GM19455 (cell line): ENCODE data around the gene CDKL2.
"Not testable (repeated sequence)": the region's sequence is repeated elsewhere in the genome, so short reads cannot be mapped to it uniquely, and the experiment has no call there.

Experiments
- ATAC-seq: cut with Tn5 transposase; IDR thresholded peaks from one replicate; pipeline ENCODE4 v1.9.1; 2021; ENCODE audit not compliant: unreplicated experiment

The CDKL2 gene

GRCh38 chr4:75555294-75556164 lies 74.8 kb downstream of the CDKL2 start, which contains the start of gene ODAPH:
Gene ODAPH, plus strand, starts transcription at chr4:75556066. Its CDS starts 17 bp downstream, at chr4:75556083.
- peak; percentile 95 for ATAC-seq

DNA sequence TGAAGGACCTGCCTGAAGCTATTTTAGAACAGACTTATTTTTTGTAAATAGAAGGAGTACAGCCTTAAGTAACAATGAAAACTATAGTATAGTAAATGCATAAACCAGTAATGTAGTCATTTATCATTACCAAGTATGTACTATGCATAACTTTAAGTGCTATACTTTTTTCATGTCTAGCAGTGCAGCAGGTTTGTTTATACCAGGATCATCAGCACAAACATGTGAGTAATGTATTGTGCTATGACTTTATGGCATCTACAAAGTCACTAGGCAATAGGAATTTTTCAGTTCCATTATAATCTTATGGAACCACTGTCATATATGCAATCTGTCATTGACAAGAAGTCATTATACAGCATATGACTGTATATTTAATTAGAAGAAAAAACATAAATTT lies 77.9 kb downstream of the CDKL2 start:
- ATAC-seq = no peak

DNA sequence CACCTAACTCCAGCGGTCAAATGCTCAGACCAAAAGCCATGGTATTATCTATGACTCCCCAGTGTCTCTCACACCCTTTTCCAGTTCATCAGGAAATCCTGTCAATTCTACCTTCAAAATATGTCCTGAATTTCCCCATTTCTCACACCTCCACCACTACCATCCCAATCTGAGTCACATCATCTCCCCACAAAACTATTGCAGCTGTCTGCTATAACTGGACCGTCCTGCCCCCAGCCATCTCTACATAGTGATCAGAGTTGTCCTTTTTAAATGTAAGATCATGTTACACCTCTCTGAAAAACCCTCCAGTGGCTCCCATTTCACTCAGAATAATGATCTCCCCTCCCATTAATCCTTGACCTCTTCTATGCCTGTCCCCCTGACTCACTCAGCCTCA lies 81.3 kb downstream of the CDKL2 start:
- ATAC-seq = no peak

GRCh38 chr4:75547647-75548387 lies 82.5 kb downstream of the CDKL2 start:
- no peak for ATAC-seq

- no peak for ATAC-seq
Observed at GRCh38 chr4:75545526-75545925, 84.8 kb downstream of the CDKL2 start.

DNA sequence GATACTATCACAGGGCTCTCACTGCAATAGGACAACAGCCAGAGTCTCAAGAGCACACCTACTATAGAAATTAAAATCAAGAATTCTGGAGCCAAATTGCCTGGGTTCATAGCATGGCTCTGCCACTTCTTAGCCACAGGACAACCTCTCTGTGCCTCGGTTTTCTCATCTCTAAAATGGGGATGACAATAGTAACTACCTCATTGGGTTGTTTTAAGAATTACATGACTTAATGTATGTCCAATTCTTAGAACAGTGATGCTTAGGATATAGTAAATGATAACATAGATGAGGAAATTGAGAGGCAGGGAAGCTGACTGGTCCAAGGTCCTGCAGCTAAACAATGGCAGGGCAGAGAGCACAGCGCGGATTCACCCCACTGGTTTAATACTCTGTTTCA lies 85.5 kb downstream of the CDKL2 start:
- ATAC-seq = no peak

DNA sequence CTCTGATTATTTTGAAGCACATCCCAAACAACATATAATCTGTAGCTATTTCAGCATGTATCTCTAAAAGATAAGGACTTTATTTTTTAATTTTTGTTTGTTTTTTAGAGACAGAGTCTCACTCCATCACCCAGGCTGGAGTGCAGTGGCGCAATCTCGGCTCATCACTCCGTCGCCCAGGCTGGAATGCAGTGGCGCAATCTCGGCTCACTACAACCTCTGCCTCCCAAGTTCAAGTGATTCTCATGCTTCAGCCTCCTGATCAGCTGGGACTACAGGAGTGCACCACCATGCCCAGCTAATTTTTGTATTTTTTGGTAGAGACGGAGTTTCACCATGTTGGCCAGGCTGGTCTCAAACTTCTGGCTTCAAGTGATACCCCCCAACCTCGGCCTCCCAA lies 86.1 kb downstream of the CDKL2 start:
- ATAC-seq = not testable (repeated sequence)

- ATAC-seq = no peak
Observed at GRCh38 chr4:75542824-75543223, 87.5 kb downstream of the CDKL2 start.

- ATAC-seq = not testable (repeated sequence)
Observed at GRCh38 chr4:75537308-75537707, 93.0 kb downstream of the CDKL2 start.

- not testable (repeated sequence) for ATAC-seq
Observed at GRCh38 chr4:75533926-75534325, 96.4 kb downstream of the CDKL2 start.

- not testable (repeated sequence) for ATAC-seq
Observed at GRCh38 chr4:75533339-75533887, 96.9 kb downstream of the CDKL2 start.

DNA sequence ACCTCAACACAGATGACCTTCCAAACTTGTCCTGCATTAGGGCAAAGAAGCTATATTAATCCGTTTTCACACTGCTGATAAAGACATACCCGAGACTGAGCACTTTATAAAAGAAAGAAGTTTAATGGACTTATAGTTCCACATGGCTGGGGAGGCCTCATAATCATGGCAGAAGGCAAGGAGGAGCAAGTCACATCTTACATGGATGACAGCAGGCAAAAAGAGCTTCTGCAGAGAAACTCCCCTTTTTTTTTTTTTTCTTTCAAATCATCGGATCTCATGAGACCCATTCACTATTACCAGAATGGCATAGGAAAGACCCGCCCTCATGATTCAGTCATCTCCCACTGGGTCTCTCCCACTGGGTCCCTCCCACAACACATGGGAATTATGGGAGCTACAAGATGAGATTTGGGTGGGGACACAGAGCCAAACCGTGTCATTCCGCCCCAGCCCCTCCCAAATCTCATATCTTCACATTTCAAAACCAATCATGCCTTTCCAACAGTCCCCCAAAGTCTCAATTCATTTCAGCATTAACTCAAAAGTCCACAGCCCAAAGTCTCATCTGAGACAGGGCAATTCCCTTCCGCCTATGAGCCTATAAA lies 98.7 kb downstream of the CDKL2 start:
- ATAC-seq = not testable (repeated sequence)

DNA sequence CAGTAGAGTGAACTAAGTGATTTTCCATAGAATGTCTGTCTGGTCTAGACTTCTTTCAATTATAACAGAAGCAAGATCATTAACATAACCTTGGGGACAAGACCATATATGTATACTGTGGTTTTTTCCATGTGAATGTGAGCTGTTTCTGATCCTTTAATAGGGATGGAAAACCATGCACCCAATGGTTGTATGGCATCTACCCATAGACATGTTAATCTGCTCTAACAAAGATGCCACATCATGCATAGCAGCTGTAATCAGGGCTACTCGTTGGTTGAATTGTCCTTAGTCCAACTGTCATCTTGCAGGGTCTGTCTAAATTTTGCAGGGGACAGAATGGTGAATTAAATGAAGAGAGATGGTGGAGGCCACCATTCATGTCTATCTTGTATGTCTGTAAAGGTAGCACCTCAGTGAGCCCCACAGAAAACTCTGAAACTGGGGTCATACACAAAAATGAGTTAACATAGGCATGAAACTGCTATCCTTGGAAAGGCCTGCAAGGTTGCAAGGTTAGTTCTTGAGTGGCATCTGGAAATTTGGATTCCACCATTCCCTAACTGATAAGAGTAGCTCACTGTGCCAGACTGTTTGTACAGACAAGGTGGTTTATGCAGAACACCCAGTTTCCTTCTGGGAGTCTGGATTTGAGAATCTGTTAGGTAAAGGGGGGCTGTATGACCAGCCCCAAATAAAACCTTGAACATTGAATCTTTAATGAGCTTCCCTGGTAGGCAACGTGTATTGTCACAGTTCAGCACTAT lies 99.6 kb downstream of the CDKL2 start:
- no peak for ATAC-seq
